ENCODE measurements around the gene DENND5B.

GRCh38 chr12:31481415-31481814 is 109.5 kb downstream of the DENND5B start:
- TF ChIP-seq CTCF (IDR thresholded peaks at IDR 0.05; ENCODE audit: low read depth, low read length) (no peak), EZH2phosphoT487 (IDR thresholded peaks at IDR 0.05; ENCODE audit: low read depth) (no peak)
